ENCODE measurements around the gene SOX8.
"Not testable (repeated sequence)": the region's sequence is repeated elsewhere in the genome, so short reads cannot be mapped to it uniquely, and the experiment has no call there.

Gene SOX8

GRCh38 chr16:947255-947921, 34.2 kb upstream of the SOX8 start:
- no peak overlapping the region for H3K4me3 ChIP-seq (ENCODE audit: low read length)
- TF ChIP-seq ZNF274 (IDR thresholded peaks at IDR 0.05; ENCODE audit: low read depth, low read length), result no peak

GRCh38 chr16:947922-948303, 33.7 kb upstream of the SOX8 start:
- not testable (repeated sequence) for H3K4me3 ChIP-seq (ENCODE audit: low read length)

GRCh38 chr16:948767-949166, 32.8 kb upstream of the SOX8 start:
- H3K4me3 ChIP-seq (ENCODE audit: low read length), result not testable (repeated sequence)

GRCh38 chr16:950733-951573, 30.6 kb upstream of the SOX8 start:
- not testable (repeated sequence) for H3K4me3 ChIP-seq (ENCODE audit: low read length)

GRCh38 chr16:951660-952301, 29.8 kb upstream of the SOX8 start:
- no peak for TF ChIP-seq ZNF274 (IDR thresholded peaks at IDR 0.05; ENCODE audit: low read depth, low read length)
- no peak overlapping the region for H3K4me3 ChIP-seq (ENCODE audit: low read length)

- H3K4me3 ChIP-seq (ENCODE audit: low read length), result no peak overlapping the region
- TF ChIP-seq ZNF274 (IDR thresholded peaks at IDR 0.05; ENCODE audit: low read depth, low read length), result no peak
Observed at GRCh38 chr16:952321-952720, 29.2 kb upstream of the SOX8 start.

- not testable (repeated sequence) for H3K4me3 ChIP-seq (ENCODE audit: low read length)
Observed at GRCh38 chr16:953818-954217, 27.8 kb upstream of the SOX8 start.

- H3K4me3 ChIP-seq (ENCODE audit: low read length), result not testable (repeated sequence)
Observed at GRCh38 chr16:955766-956165, 25.8 kb upstream of the SOX8 start.

- H3K4me3 ChIP-seq (ENCODE audit: low read length), result no peak overlapping the region
- no peak for TF ChIP-seq ZNF274 (IDR thresholded peaks at IDR 0.05; ENCODE audit: low read depth, low read length)
Observed at GRCh38 chr16:959232-960040, 22.1 kb upstream of the SOX8 start.

- TF ChIP-seq ZNF274 (IDR thresholded peaks at IDR 0.05; ENCODE audit: low read depth, low read length), result no peak
- no peak overlapping the region for H3K4me3 ChIP-seq (ENCODE audit: low read length)
Observed at GRCh38 chr16:962366-962765, 19.2 kb upstream of the SOX8 start.

GRCh38 chr16:962901-963814, 18.4 kb upstream of the SOX8 start:
- no peak for TF ChIP-seq ZNF274 (IDR thresholded peaks at IDR 0.05; ENCODE audit: low read depth, low read length)
- H3K4me3 ChIP-seq (ENCODE audit: low read length), result no peak overlapping the region

GRCh38 chr16:963913-964312, 17.7 kb upstream of the SOX8 start:
- TF ChIP-seq ZNF274 (IDR thresholded peaks at IDR 0.05; ENCODE audit: low read depth, low read length), result no peak
- no peak overlapping the region for H3K4me3 ChIP-seq (ENCODE audit: low read length)

- no peak for TF ChIP-seq ZNF274 (IDR thresholded peaks at IDR 0.05; ENCODE audit: low read depth, low read length)
- no peak overlapping the region for H3K4me3 ChIP-seq (ENCODE audit: low read length)
Observed at GRCh38 chr16:964356-965035, 17.1 kb upstream of the SOX8 start.

Measured in GM08714 (cell line).